Endothelial cell of umbilical vein (primary cell): Measurements from ENCODE around the gene A1BG. TPM values are rescaled to one million over a fixed set of nuclear protein-coding genes. Genes with fewer than 3 reads are reported as not detected.

ENCODE experiments used
- BruUV-seq: library from RNA; stranded (reverse); fragments of 400-500 nt; replicated peaks from 2 replicates; lab custom pipeline; 2021; lab: Mats Ljungman, UMichigan
- CTCF ChIA-PET: fragments of 300-600, 350-600 bp; sonication (Branson Sonifier 250); formaldehyde crosslinking; loops from one replicate; lab custom pipeline; 2021; ENCODE audit warnings: antibody characterized with exemption, inconsistent platforms; lab: Charles Lee
- POLR2A ChIA-PET: fragments of 300-600, 350-600 bp; sonication (Branson Sonifier 250); formaldehyde crosslinking; loops from one replicate; lab custom pipeline; 2021; ENCODE audit warnings: antibody characterized with exemption, inconsistent platforms; lab: Charles Lee
- DNase-seq: peaks from one replicate; pipeline ENCODE4 v3.0.0-alpha.2; 2011; ENCODE audit warnings: low read depth, low spot score
- FAIRE-seq: peaks from 2 replicates; lab custom pipeline; 2011; peaks lifted over from hg19 to GRCh38; lab: Jason Lieb, UNC
- H2AFZ ChIP-seq: 2 replicates; pipeline ENCODE4 v1.6.0; 2012; ENCODE audit warnings: low read depth, low read length, control low read depth, inconsistent platforms
- H3K27ac ChIP-seq: 2 replicates; pipeline ENCODE4 v1.5.1; 2011; ENCODE audit warnings: low read depth, mild to moderate bottlenecking, control low read depth, low read length, moderate library complexity; ENCODE audit not compliant: insufficient read depth
- H3K27me3 ChIP-seq, 2 experiments: 2 replicates each; pipeline versions ENCODE4 v1.6.0 to v1.6.1; 2011; ENCODE audit warnings: low read length in 2 of 2, mixed read lengths in 1 of 2; ENCODE audit not compliant: control insufficient read depth in 2 of 2, insufficient read depth in 2 of 2
- H3K36me3 ChIP-seq, 2 experiments: 2 replicates in 1 of 2; 3 replicates in 1 of 2; pipeline ENCODE4 v1.5.1; 2011; ENCODE audit warnings: low read length in 2 of 2, mild to moderate bottlenecking in 1 of 2, moderate library complexity in 1 of 2; ENCODE audit not compliant: control insufficient read depth in 2 of 2, insufficient read depth in 2 of 2; ENCODE audit errors: extremely low read depth in 1 of 2
- H3K4me1 ChIP-seq: 3 replicates; pipeline ENCODE4 v1.5.1; 2011; ENCODE audit warnings: mild to moderate bottlenecking, low read length; ENCODE audit not compliant: control insufficient read depth, insufficient read depth; ENCODE audit errors: extremely low read depth
- H3K4me2 ChIP-seq: 2 replicates; pipeline ENCODE4 v1.6.1; 2011; ENCODE audit warnings: low read length, control low read depth, mixed read lengths; ENCODE audit not compliant: insufficient read depth
- H3K4me3 ChIP-seq, 3 experiments: fragments of 200-600 bp in 1 of 3; sonication (generic), shearing (Covaris generic) in 1 of 3; replicated peaks in 1 of 3; 2 replicates each; pipeline ENCODE4 v1.5.1; 2011 to 2016; ENCODE audit warnings: control low read depth in 3 of 3, low read length in 3 of 3, mild to moderate bottlenecking in 2 of 3, inconsistent platforms in 1 of 3, low read depth in 1 of 3, moderate library complexity in 1 of 3; ENCODE audit not compliant: insufficient read depth in 1 of 3
- H3K79me2 ChIP-seq: 2 replicates; pipeline ENCODE4 v1.6.0; 2012; ENCODE audit warnings: low read length, inconsistent platforms; ENCODE audit not compliant: control insufficient read depth, insufficient read depth
- H3K9ac ChIP-seq: replicated peaks from 2 replicates; pipeline ENCODE3; 2011; ENCODE audit warnings: low read length, control low read depth; ENCODE audit not compliant: insufficient read depth; ENCODE audit errors: extremely low read depth
- H3K9me1 ChIP-seq: replicated peaks from 3 replicates; pipeline ENCODE4 v1.6.0; 2011; ENCODE audit warnings: mild to moderate bottlenecking, low read length; ENCODE audit not compliant: control insufficient read depth, insufficient read depth; ENCODE audit errors: extremely low read depth
- H3K9me3 ChIP-seq: replicated peaks from 2 replicates; pipeline ENCODE4 v1.5.1; 2012; ENCODE audit warnings: low read length, inconsistent platforms; ENCODE audit not compliant: control insufficient read depth, insufficient read depth
- H4K20me1 ChIP-seq: replicated peaks from 2 replicates; pipeline ENCODE3; 2011; ENCODE audit warnings: mild to moderate bottlenecking, low read length; ENCODE audit not compliant: control insufficient read depth, insufficient read depth; ENCODE audit errors: extremely low read depth
- CTCF ChIP-seq, 2 donors: IDR thresholded peaks; 1 replicate in 1 of 2; 2 replicates in 1 of 2; pipeline ENCODE4 v1.5.1; 2011; ENCODE audit warnings: low read length in 2 of 2, mild to moderate bottlenecking in 2 of 2, moderate library complexity in 2 of 2, control low read depth in 1 of 2, inconsistent platforms in 1 of 2, low read depth in 1 of 2; ENCODE audit not compliant: insufficient read depth in 1 of 2; ENCODE audit errors: extremely low read depth in 1 of 2
- FOS ChIP-seq: IDR thresholded peaks from 2 replicates; pipeline ENCODE4 v1.6.1; 2011; ENCODE audit warnings: mild to moderate bottlenecking, low read length, moderate library complexity, borderline replicate concordance; ENCODE audit not compliant: insufficient read depth
- GATA2 ChIP-seq: IDR thresholded peaks from 2 replicates; pipeline ENCODE4 v1.7.0; 2011; ENCODE audit warnings: low read depth, mild to moderate bottlenecking, moderate library complexity, mixed read lengths, low read length; ENCODE audit not compliant: insufficient read length, insufficient read depth
- JUN ChIP-seq: IDR thresholded peaks from 2 replicates; pipeline ENCODE4 v1.6.1; 2011; ENCODE audit warnings: borderline replicate concordance, low read depth; ENCODE audit not compliant: insufficient read length, insufficient read depth
- MAX ChIP-seq: IDR thresholded peaks from 2 replicates; pipeline ENCODE4 v1.6.1; 2011; ENCODE audit not compliant: insufficient read depth, insufficient read length
- MYC ChIP-seq: IDR thresholded peaks from one replicate; pipeline ENCODE4 v1.6.1; 2011; ENCODE audit warnings: mild to moderate bottlenecking, low read depth, low read length
- POLR2A ChIP-seq: IDR thresholded peaks from 2 replicates; pipeline ENCODE4 v1.6.1; 2012; ENCODE audit warnings: low read depth, mild to moderate bottlenecking, control low read depth, low read length
- POLR2AphosphoS5 ChIP-seq: IDR thresholded peaks from 2 replicates; pipeline ENCODE4 v1.6.1; 2012; ENCODE audit warnings: low read depth, mild to moderate bottlenecking, control low read depth, low read length, moderate library complexity; ENCODE audit not compliant: insufficient read depth
- dilution Hi-C: fragments of 300-500 bp; cut with MboI; formaldehyde crosslinking; loops from one replicate; pipeline ENCODE4 v1.15.0; 2019; ENCODE audit warnings: low sequenced_read_pairs; ENCODE audit not compliant: extremely low pct_ligation_motif_present
- intact Hi-C: fragments of 100-400 bp; cut with micrococcal nuclease; formaldehyde crosslinking; loops from one replicate; pipeline ENCODE4 v1.10.0; 2022
- polyA plus RNA-seq, 4 experiments: library from polyadenylated mRNA; depleted of rRNA in 3 of 4; stranded (reverse) in 3 of 4; unstranded in 1 of 4; fragments of >200 nt; gene quantifications; 2 replicates each; pipeline versions ENCODE4 v1.2.1 to v1.2.3, GENCODE V29; 2011 to 2012; ENCODE audit warnings: missing spikeins in 1 of 4
- total RNA-seq: library from RNA; stranded (reverse); gene quantifications from 2 replicates; pipeline ENCODE4 v1.2.3, GENCODE V29; 2021

Gene A1BG
- total and polyA plus RNA-seq, 2 donors (not counting 3 experiments of a cell fraction or from before 2014, with no cell fraction given): 2.3 to 3.7 TPM

- no peaks in the 10 kb centered on the region for H3K4me1 ChIP-seq
These were observed 14.3 kb downstream of the A1BG start for GRCh38 chr19:58338825-58339558.

More at GRCh38 chr19:58338825-58339558, 14.3 kb downstream of the A1BG start:
- Histone ChIP-seq H2AFZ (no peak overlapping the region), H3K79me2 (no peaks in the 10 kb centered on the region), H3K9ac (no peak overlapping the region), H3K9me3 (peaks cover 2% of the 10 kb centered on the region), H3K36me3 (peaks cover 0 to 22% of the 10 kb centered on the region in 2 experiments), H3K4me3 (no peak overlapping the region), H4K20me1 (no peaks in the 10 kb centered on the region), H3K27me3 (no peaks in the 10 kb centered on the region), H3K27ac (no peak overlapping the region), H3K9me1 (no peaks in the 10 kb centered on the region), H3K4me2 (no peak overlapping the region)
- no TSS peak for BruUV-seq
- FAIRE-seq: no peak
- CTCF ChIA-PET: interaction anchor here (1.4 kb wide), 1 partner anchor 11 kb away, joined by 3 read pairs; no protein-coding TSS in a partner anchor
- POLR2A ChIA-PET: no interaction called here
- intact Hi-C loops (no loop called here), dilution Hi-C loops (no loop called here)
- no peak for DNase-seq
- TF ChIP-seq POLR2AphosphoS5: no peak
- TF ChIP-seq JUN: no peak
- TF ChIP-seq GATA2: no peak
- no peak for TF ChIP-seq FOS
- no peak for TF ChIP-seq CTCF (IDR thresholded peaks at IDR 0.05; ENCODE audit: extremely low read depth in 1 of 2, insufficient read depth in 1 of 2, low read depth in 1 of 2, low read length in 2 of 2)
- TF ChIP-seq MAX: no peak
- TF ChIP-seq POLR2A: no peak
- no peak for TF ChIP-seq MYC
